Keratinocyte (primary cell): Measurements from ENCODE around the gene HMGN4. TPM values are rescaled to one million over a fixed set of nuclear protein-coding genes. Genes with fewer than 3 reads are reported as not detected.

ENCODE experiments used
- DNase-seq: peaks from one replicate; pipeline ENCODE4 v3.0.0-alpha.2; 2011; ENCODE audit warnings: low read depth, missing footprints, low spot score
- FAIRE-seq: peaks from 2 replicates; lab custom pipeline; 2011; peaks lifted over from hg19 to GRCh38; lab: Jason Lieb, UNC
- H2AFZ ChIP-seq: 2 replicates; pipeline ENCODE4 v1.6.0; 2012; ENCODE audit warnings: low read length, control low read depth, inconsistent platforms; ENCODE audit not compliant: control insufficient read depth
- H3K27ac ChIP-seq: 2 replicates; pipeline ENCODE4 v1.5.1; 2011; ENCODE audit warnings: low read length; ENCODE audit not compliant: control insufficient read depth, insufficient read depth
- H3K27me3 ChIP-seq: 3 replicates; pipeline ENCODE4 v1.6.0; 2011; ENCODE audit warnings: low read length; ENCODE audit not compliant: control insufficient read depth, insufficient read depth; ENCODE audit errors: extremely low read depth
- H3K36me3 ChIP-seq, 2 experiments: 2 replicates in 1 of 2; 3 replicates in 1 of 2; pipeline ENCODE4 v1.5.1; 2011; ENCODE audit warnings: low read length in 2 of 2, mild to moderate bottlenecking in 1 of 2; ENCODE audit not compliant: control insufficient read depth in 2 of 2, insufficient read depth in 2 of 2; ENCODE audit errors: extremely low read depth in 1 of 2
- H3K4me1 ChIP-seq: 3 replicates; pipeline ENCODE4 v1.5.1; 2011; ENCODE audit warnings: low read length; ENCODE audit not compliant: control insufficient read depth, insufficient read depth; ENCODE audit errors: extremely low read depth
- H3K4me2 ChIP-seq: 3 replicates; pipeline ENCODE4 v1.6.0; 2011; ENCODE audit warnings: low read depth, low read length; ENCODE audit not compliant: control insufficient read depth, insufficient read depth; ENCODE audit errors: extremely low read depth
- H3K4me3 ChIP-seq, 3 experiments: fragments of 200-600 bp in 1 of 3; sonication (generic) in 1 of 3; 2 replicates in 2 of 3; 3 replicates in 1 of 3; pipeline ENCODE4 v1.5.1; 2011 to 2016; ENCODE audit warnings: low read length in 3 of 3, mild to moderate bottlenecking in 3 of 3, control low read depth in 2 of 3, inconsistent platforms in 1 of 3, low read depth in 1 of 3, mixed read lengths in 1 of 3, mixed run types in 1 of 3, moderate library complexity in 1 of 3; ENCODE audit not compliant: control insufficient read depth in 2 of 3, insufficient read depth in 2 of 3; ENCODE audit errors: extremely low read depth in 1 of 3
- H3K79me2 ChIP-seq: 2 replicates; pipeline ENCODE4 v1.6.0; 2012; ENCODE audit warnings: low read length; ENCODE audit not compliant: control insufficient read depth, insufficient read depth
- H3K9ac ChIP-seq: 3 replicates; pipeline ENCODE4 v1.6.0; 2011; ENCODE audit warnings: low read length; ENCODE audit not compliant: control insufficient read depth, insufficient read depth; ENCODE audit errors: extremely low read depth
- H3K9me1 ChIP-seq: 3 replicates; pipeline ENCODE4 v1.6.0; 2011; ENCODE audit warnings: low read length; ENCODE audit not compliant: control insufficient read depth, insufficient read depth; ENCODE audit errors: extremely low read depth
- H3K9me3 ChIP-seq: 2 replicates; pipeline ENCODE4 v1.5.1; 2012; ENCODE audit warnings: low read depth, low read length; ENCODE audit not compliant: control insufficient read depth
- H4K20me1 ChIP-seq: 3 replicates; pipeline ENCODE4 v1.6.0; 2011; ENCODE audit warnings: low read length; ENCODE audit not compliant: control insufficient read depth, insufficient read depth; ENCODE audit errors: extremely low read depth
- CTCF ChIP-seq, 3 experiments: IDR thresholded peaks in 1 of 3; conservative IDR thresholded peaks in 1 of 3; optimal IDR thresholded peaks in 1 of 3; 2 replicates in 2 of 3; 3 replicates in 1 of 3; pipeline versions ENCODE3 to v1.5.1; 2011; ENCODE audit warnings: low read length in 3 of 3, mild to moderate bottlenecking in 3 of 3, moderate library complexity in 2 of 3, control low read depth in 1 of 3, inconsistent platforms in 1 of 3; ENCODE audit not compliant: insufficient read depth in 2 of 3; ENCODE audit errors: extremely low read depth in 1 of 3
- EZH2 ChIP-seq: IDR thresholded peaks from one replicate; pipeline ENCODE4 v1.6.1; 2012; ENCODE audit warnings: inconsistent platforms, mild to moderate bottlenecking, low read length, moderate library complexity
- dilution Hi-C: fragments of 300-500 bp; cut with MboI; formaldehyde crosslinking; loops from one replicate; pipeline ENCODE4 v1.7.0; 2020; ENCODE audit warnings: low sequenced_read_pairs; ENCODE audit not compliant: extremely low pct_ligation_motif_present
- polyA plus RNA-seq, 5 experiments: library from polyadenylated mRNA; depleted of rRNA in 3 of 5; stranded (reverse) in 3 of 5; stranded (forward) in 1 of 5; unstranded in 1 of 5; fragments of >200 nt; gene quantifications; 1 replicate in 1 of 5; 2 replicates in 3 of 5; 3 replicates in 1 of 5; pipeline versions ENCODE4 v1.2.1 to v1.2.3, GENCODE V29; 2011 to 2012; ENCODE audit warnings: missing spikeins in 2 of 5, low read depth in 1 of 5, low replicate concordance in 1 of 5
- small RNA-seq, 3 experiments: library from RNA; depleted of rRNA; stranded (forward); fragments of <200 nt; gene quantifications; one replicate each; pipeline ENCODE3, GENCODE V24; 2012; ENCODE audit warnings: low read depth in 3 of 3, low replicate concordance in 1 of 3; ENCODE audit not compliant: insufficient read length in 3 of 3

Gene HMGN4
- polyA plus RNA-seq, 1 donor (not counting 4 experiments of a cell fraction or from before 2014, with no cell fraction given), result 62.6 TPM

DNA sequence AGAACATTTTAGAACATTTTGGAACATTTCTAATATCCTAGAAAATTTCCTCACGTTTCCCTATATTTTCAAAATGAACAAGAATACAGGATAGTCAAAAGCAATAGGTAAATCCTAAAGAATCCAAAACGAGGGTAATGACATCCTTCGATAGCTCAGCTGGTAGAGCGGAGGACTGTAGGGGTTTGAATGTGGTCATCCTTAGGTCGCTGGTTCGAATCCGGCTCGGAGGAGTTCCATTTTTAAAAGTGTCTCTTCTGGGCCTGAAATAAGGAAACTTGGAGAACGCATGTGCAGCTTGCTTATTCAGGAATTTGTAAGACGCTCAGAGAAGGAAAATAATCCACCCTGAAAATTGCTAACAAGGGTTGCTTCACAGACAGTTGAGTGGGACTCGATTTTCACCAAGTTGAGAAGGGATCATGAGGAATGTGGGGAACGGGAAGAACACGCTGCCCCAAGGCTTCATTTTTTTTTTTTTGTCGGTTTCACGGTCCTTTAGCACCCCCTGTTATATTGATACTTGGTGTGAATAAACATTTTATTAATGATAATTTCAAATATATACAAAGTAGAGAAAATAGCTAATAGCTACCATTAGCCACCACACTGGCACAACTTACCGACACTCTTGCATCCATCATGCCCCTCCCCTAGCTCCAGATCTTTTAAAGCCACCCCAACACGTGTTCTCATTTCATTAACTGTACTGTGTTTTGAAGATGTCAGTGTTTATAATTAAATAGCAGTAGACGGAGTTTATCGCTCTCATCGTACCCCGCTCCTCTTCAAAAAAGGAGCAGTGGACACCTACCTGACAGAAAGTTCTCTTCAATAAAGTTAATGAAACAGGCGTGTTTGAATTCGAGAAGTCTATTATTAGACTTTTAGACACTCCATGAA lies 56.8 kb downstream of the HMGN4 start:
- H3K36me3 ChIP-seq, result peaks cover 8 to 15% of the 10 kb centered on the region in 2 experiments
- peak overlapping the region; percentile 48 for H2AFZ ChIP-seq
- dilution Hi-C loops, result no loop called here
- peak overlapping the region; percentile 87 for H3K4me2 ChIP-seq
- DNase-seq (peak; percentile 76), FAIRE-seq (no peak)
- no peaks in the 10 kb centered on the region for H4K20me1 ChIP-seq
- H3K79me2 ChIP-seq, result peaks cover 20% of the 10 kb centered on the region
- no peaks in the 10 kb centered on the region for H3K9me3 ChIP-seq
- no peak for TF ChIP-seq CTCF (optimal IDR thresholded peaks at IDR 0.05 in 1 of 3, IDR thresholded peaks at IDR 0.05 in 1 of 3, conservative IDR thresholded peaks at IDR 0.05 in 1 of 3; ENCODE audit: extremely low read depth in 1 of 3, insufficient read depth in 2 of 3, low read length in 3 of 3)
- H3K27me3 ChIP-seq, result no peaks in the 10 kb centered on the region
- H3K4me1 ChIP-seq, result peaks cover 22% of the 10 kb centered on the region
- peak overlapping the region; percentile 61 for H3K9ac ChIP-seq
- peak overlapping the region in 2 of 3 experiments; percentile 96 to 98 for H3K4me3 ChIP-seq
- H3K27ac ChIP-seq, result no peak overlapping the region
- H3K9me1 ChIP-seq, result no peaks in the 10 kb centered on the region

- Histone ChIP-seq H3K4me3 (peak overlapping the region; percentile 93 to 98 (median 96)), H3K79me2 (peaks cover 20% of the 10 kb centered on the region), H3K9ac (peak overlapping the region; percentile 61), H2AFZ (peak overlapping the region; percentile 48), H3K9me3 (no peaks in the 10 kb centered on the region), H3K27ac (peak overlapping the region; percentile 85), H3K4me1 (peaks cover 22% of the 10 kb centered on the region), H3K36me3 (peaks cover 8 to 15% of the 10 kb centered on the region in 2 experiments), H3K4me2 (peak overlapping the region; percentile 87), H4K20me1 (no peaks in the 10 kb centered on the region), H3K9me1 (no peaks in the 10 kb centered on the region), H3K27me3 (no peaks in the 10 kb centered on the region)
- TF ChIP-seq CTCF (optimal IDR thresholded peaks at IDR 0.05 in 1 of 3, IDR thresholded peaks at IDR 0.05 in 1 of 3, conservative IDR thresholded peaks at IDR 0.05 in 1 of 3; ENCODE audit: extremely low read depth in 1 of 3, insufficient read depth in 2 of 3, low read length in 3 of 3), result peak; percentile 75 to 93 (median 77)
- TF ChIP-seq EZH2, result no peak
- DNase-seq (peak; percentile 72), FAIRE-seq (no peak)
- dilution Hi-C loops, result no loop called here
These were observed 57.6 kb downstream of the HMGN4 start for GRCh38 chr6:26595669-26596269.

Small RNAs within 50 kb of the gene (small RNA-seq; reads per million reads assigned to genes)
- 0 reads per million in 3 experiments for gene RNU6-502P

Other genes starting within 250 kb of the HMGN4 start
- gene BTN3A2, start 173.2 kb upstream of the HMGN4 start, polyA plus RNA-seq, result 10.8 to 12.2 TPM (median 11.8 TPM) in 3 replicates
- gene BTN2A2, start 155.3 kb upstream of the HMGN4 start, polyA plus RNA-seq, result 5.0 to 8.3 TPM (median 6.1 TPM) in 3 replicates
- 6.1 to 8.6 TPM (median 6.9 TPM) in 3 replicates for gene BTN3A1, start 136.1 kb upstream of the HMGN4 start, polyA plus RNA-seq
- 7.4 to 10.9 TPM (median 9.8 TPM) in 3 replicates for gene BTN3A3, start 97.9 kb upstream of the HMGN4 start, polyA plus RNA-seq
- gene BTN2A1, start 80.4 kb upstream of the HMGN4 start, polyA plus RNA-seq, result 12.5 to 14.7 TPM (median 13.9 TPM) in 3 replicates
- not detected in 3 replicates for gene BTN1A1, start 38.1 kb upstream of the HMGN4 start, polyA plus RNA-seq
- 16.0 to 21.4 TPM (median 16.8 TPM) in 3 replicates for gene ABT1, start 58.6 kb downstream of the HMGN4 start, polyA plus RNA-seq
- 4.6 to 7.7 TPM (median 6.5 TPM) in 3 replicates for gene ZNF322, start 121.4 kb downstream of the HMGN4 start, polyA plus RNA-seq